ENCODE results near the gene CIAO2B. TPM values are rescaled to one million over a fixed set of nuclear protein-coding genes. Genes with fewer than 3 reads are reported as not detected.

Gene CIAO2B
- total and polyA plus RNA-seq, 2 experiments from 2014 or later: 92.4 to 181 TPM

DNA sequence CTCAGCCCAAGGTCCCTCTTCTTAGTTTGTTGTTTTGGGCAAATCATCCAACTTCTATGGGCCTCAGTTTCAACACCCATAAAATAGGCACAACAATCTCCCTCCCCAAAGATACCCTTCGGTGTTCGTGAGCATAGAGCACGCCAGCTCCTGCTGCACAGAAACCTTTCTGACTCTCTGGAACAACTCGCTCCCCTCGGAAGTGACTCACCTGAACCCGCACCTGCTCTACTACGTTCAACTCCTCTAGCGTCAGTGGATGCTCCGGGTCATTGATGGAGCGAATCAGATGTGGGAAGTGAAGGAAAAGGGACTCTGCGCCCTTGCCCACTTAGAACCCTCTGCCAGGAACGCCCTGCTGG, 445 bp downstream of the CIAO2B start:
- no peak; the same call in 2 of the 3 replicates for ATAC-seq
- peaks cover 5% of the 10 kb centered on the region; the same call in 1 of the 3 replicates for H3K36me3 Mint-ChIP-seq (ENCODE audit: low read depth)
- H3K4me2 ChIP-seq: peak overlapping the region; percentile 96

More for the DNA sequence above, 445 bp downstream of the CIAO2B start:
- Mint-ChIP-seq H3K9me3 (no peaks in the 10 kb centered on the region), H3K27me3 (ENCODE audit: insufficient read depth, low read depth, poor library complexity) (peaks cover 38% of the 10 kb centered on the region), H3K27ac (peak overlapping the region; percentile 87), H3K4me1 (peaks cover 12% of the 10 kb centered on the region), H3K4me3 (peak overlapping the region; percentile 98)
- Histone ChIP-seq H3K4me1 (ENCODE audit: insufficient read depth) (peaks cover 8% of the 10 kb centered on the region), H3K79me2 (replicated peaks; ENCODE audit: insufficient read depth) (peaks cover 3% of the 10 kb centered on the region; the same call in 1 of the 2 replicates), H4K20me1 (replicated peaks; ENCODE audit: insufficient read depth) (peaks cover 10% of the 10 kb centered on the region), H3K9me2 (ENCODE audit: insufficient read depth) (no peaks in the 10 kb centered on the region), H2AFZ (peak overlapping the region; percentile 93), H3K36me3 (ENCODE audit: insufficient read depth) (no peaks in the 10 kb centered on the region), H3F3A (replicated peaks; ENCODE audit: low read depth) (0 out of 2 replicates have a peak, but pooled peaks cover 6% of the 10 kb centered on the region), H3K27ac (ENCODE audit: low read depth) (no peak overlapping the region), H3K4me3 (peak overlapping the region; percentile 91), H3K27me3 (ENCODE audit: insufficient read depth) (peaks cover 27% of the 10 kb centered on the region)
- DNase-seq (ENCODE audit: low spot score): no peak
- TF ChIP-seq ZNF331 (CRISPR knock-in tag; IDR thresholded peaks at IDR 0.05; ENCODE audit: low read depth) (no peak), CREB1 (CRISPR knock-in tag; IDR thresholded peaks at IDR 0.05; ENCODE audit: low read depth) (no peak), ZNF114 (CRISPR knock-in tag; IDR thresholded peaks at IDR 0.05) (no peak), EZH2 (IDR thresholded peaks at IDR 0.05; ENCODE audit: low read depth, unreplicated experiment) (no peak), NANOG (IDR thresholded peaks at IDR 0.05; ENCODE audit: borderline replicate concordance) (no peak), STAT1 (IDR thresholded peaks at IDR 0.05; ENCODE audit: unreplicated experiment) (no peak), POLR2AphosphoS5 (IDR thresholded peaks at IDR 0.05; ENCODE audit: low read depth) (no peak), EZH2phosphoT487 (IDR thresholded peaks at IDR 0.05; ENCODE audit: unreplicated experiment) (no peak), JUNB (IDR thresholded peaks at IDR 0.05; ENCODE audit: unreplicated experiment) (no peak)
- TF ChIP-seq, protein P1, sequence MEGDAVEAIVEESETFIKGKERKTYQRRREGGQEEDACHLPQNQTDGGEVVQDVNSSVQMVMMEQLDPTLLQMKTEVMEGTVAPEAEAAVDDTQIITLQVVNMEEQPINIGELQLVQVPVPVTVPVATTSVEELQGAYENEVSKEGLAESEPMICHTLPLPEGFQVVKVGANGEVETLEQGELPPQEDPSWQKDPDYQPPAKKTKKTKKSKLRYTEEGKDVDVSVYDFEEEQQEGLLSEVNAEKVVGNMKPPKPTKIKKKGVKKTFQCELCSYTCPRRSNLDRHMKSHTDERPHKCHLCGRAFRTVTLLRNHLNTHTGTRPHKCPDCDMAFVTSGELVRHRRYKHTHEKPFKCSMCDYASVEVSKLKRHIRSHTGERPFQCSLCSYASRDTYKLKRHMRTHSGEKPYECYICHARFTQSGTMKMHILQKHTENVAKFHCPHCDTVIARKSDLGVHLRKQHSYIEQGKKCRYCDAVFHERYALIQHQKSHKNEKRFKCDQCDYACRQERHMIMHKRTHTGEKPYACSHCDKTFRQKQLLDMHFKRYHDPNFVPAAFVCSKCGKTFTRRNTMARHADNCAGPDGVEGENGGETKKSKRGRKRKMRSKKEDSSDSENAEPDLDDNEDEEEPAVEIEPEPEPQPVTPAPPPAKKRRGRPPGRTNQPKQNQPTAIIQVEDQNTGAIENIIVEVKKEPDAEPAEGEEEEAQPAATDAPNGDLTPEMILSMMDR (conservative IDR thresholded peaks at IDR 0.05; ENCODE audit: low read depth in 2 of 2): no peak
- TF ChIP-seq, protein P2, sequence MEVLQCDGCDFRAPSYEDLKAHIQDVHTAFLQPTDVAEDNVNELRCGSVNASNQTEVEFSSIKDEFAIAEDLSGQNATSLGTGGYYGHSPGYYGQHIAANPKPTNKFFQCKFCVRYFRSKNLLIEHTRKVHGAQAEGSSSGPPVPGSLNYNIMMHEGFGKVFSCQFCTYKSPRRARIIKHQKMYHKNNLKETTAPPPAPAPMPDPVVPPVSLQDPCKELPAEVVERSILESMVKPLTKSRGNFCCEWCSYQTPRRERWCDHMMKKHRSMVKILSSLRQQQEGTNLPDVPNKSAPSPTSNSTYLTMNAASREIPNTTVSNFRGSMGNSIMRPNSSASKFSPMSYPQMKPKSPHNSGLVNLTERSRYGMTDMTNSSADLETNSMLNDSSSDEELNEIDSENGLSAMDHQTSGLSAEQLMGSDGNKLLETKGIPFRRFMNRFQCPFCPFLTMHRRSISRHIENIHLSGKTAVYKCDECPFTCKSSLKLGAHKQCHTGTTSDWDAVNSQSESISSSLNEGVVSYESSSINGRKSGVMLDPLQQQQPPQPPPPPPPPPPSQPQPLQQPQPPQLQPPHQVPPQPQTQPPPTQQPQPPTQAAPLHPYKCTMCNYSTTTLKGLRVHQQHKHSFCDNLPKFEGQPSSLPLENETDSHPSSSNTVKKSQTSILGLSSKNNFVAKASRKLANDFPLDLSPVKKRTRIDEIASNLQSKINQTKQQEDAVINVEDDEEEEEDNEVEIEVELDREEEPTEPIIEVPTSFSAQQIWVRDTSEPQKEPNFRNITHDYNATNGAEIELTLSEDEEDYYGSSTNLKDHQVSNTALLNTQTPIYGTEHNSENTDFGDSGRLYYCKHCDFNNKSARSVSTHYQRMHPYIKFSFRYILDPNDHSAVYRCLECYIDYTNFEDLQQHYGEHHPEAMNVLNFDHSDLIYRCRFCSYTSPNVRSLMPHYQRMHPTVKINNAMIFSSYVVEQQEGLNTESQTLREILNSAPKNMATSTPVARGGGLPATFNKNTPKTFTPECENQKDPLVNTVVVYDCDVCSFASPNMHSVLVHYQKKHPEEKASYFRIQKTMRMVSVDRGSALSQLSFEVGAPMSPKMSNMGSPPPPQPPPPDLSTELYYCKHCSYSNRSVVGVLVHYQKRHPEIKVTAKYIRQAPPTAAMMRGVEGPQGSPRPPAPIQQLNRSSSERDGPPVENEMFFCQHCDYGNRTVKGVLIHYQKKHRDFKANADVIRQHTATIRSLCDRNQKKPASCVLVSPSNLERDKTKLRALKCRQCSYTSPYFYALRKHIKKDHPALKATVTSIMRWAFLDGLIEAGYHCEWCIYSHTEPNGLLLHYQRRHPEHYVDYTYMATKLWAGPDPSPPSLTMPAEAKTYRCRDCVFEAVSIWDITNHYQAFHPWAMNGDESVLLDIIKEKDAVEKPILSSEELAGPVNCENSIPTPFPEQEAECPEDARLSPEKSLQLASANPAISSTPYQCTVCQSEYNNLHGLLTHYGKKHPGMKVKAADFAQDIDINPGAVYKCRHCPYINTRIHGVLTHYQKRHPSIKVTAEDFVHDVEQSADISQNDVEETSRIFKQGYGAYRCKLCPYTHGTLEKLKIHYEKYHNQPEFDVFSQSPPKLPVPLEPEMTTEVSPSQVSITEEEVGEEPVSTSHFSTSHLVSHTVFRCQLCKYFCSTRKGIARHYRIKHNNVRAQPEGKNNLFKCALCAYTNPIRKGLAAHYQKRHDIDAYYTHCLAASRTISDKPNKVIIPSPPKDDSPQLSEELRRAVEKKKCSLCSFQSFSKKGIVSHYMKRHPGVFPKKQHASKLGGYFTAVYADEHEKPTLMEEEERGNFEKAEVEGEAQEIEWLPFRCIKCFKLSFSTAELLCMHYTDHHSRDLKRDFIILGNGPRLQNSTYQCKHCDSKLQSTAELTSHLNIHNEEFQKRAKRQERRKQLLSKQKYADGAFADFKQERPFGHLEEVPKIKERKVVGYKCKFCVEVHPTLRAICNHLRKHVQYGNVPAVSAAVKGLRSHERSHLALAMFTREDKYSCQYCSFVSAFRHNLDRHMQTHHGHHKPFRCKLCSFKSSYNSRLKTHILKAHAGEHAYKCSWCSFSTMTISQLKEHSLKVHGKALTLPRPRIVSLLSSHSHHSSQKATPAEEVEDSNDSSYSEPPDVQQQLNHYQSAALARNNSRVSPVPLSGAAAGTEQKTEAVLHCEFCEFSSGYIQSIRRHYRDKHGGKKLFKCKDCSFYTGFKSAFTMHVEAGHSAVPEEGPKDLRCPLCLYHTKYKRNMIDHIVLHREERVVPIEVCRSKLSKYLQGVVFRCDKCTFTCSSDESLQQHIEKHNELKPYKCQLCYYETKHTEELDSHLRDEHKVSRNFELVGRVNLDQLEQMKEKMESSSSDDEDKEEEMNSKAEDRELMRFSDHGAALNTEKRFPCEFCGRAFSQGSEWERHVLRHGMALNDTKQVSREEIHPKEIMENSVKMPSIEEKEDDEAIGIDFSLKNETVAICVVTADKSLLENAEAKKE (CRISPR knock-in tag; IDR thresholded peaks at IDR 0.05): no peak
- TF ChIP-seq, protein P3, sequence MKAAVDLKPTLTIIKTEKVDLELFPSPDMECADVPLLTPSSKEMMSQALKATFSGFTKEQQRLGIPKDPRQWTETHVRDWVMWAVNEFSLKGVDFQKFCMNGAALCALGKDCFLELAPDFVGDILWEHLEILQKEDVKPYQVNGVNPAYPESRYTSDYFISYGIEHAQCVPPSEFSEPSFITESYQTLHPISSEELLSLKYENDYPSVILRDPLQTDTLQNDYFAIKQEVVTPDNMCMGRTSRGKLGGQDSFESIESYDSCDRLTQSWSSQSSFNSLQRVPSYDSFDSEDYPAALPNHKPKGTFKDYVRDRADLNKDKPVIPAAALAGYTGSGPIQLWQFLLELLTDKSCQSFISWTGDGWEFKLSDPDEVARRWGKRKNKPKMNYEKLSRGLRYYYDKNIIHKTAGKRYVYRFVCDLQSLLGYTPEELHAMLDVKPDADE (IDR thresholded peaks at IDR 0.05): no peak
- TF ChIP-seq, protein P4, sequence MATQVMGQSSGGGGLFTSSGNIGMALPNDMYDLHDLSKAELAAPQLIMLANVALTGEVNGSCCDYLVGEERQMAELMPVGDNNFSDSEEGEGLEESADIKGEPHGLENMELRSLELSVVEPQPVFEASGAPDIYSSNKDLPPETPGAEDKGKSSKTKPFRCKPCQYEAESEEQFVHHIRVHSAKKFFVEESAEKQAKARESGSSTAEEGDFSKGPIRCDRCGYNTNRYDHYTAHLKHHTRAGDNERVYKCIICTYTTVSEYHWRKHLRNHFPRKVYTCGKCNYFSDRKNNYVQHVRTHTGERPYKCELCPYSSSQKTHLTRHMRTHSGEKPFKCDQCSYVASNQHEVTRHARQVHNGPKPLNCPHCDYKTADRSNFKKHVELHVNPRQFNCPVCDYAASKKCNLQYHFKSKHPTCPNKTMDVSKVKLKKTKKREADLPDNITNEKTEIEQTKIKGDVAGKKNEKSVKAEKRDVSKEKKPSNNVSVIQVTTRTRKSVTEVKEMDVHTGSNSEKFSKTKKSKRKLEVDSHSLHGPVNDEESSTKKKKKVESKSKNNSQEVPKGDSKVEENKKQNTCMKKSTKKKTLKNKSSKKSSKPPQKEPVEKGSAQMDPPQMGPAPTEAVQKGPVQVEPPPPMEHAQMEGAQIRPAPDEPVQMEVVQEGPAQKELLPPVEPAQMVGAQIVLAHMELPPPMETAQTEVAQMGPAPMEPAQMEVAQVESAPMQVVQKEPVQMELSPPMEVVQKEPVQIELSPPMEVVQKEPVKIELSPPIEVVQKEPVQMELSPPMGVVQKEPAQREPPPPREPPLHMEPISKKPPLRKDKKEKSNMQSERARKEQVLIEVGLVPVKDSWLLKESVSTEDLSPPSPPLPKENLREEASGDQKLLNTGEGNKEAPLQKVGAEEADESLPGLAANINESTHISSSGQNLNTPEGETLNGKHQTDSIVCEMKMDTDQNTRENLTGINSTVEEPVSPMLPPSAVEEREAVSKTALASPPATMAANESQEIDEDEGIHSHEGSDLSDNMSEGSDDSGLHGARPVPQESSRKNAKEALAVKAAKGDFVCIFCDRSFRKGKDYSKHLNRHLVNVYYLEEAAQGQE (IDR thresholded peaks at IDR 0.05; ENCODE audit: unreplicated experiment): no peak

All from GM23338 (cell line).